ENCODE results near the gene PXDN. TPM values are rescaled to one million over a fixed set of nuclear protein-coding genes. Genes with fewer than 3 reads are reported as not detected.

PXDN gene
- total RNA-seq, 1 experiment from 2014 or later = 146 TPM

GRCh38 chr2:1652034-1652790 lies 92.1 kb downstream of the PXDN start:
- Mint-ChIP-seq H3K27ac (peak overlapping the region; percentile 47; the same call in 1 of the 2 replicates), H3K36me3 (peaks cover 51% of the 10 kb centered on the region), H3K27me3 (ENCODE audit: low read depth) (no peaks in the 10 kb centered on the region), H3K4me1 (no peaks in the 10 kb centered on the region; the same call in 1 of the 2 replicates), H3K4me3 (no peak overlapping the region), H3K9me3 (no peaks in the 10 kb centered on the region)
- ATAC-seq (no peak), DNase-seq (ENCODE audit: low spot score) (no peak)
- POLR2A ChIA-PET = interaction anchor here (0.6 kb wide), 2 partner anchors 389 to 1936 kb away, joined by 3 read pairs; no protein-coding TSS in a partner anchor
- CTCF ChIA-PET = interaction anchor here (0.5 to 0.7 kb wide), 3 partner anchors 61 to 1202 kb away, joined by 3 to 4 read pairs (median 3); no protein-coding TSS in a partner anchor
- no peak for TF ChIP-seq CBFB (CRISPR knock-in tag; IDR thresholded peaks at IDR 0.05; ENCODE audit: low read depth)
- no peak for TF ChIP-seq EMX1 (CRISPR knock-in tag; IDR thresholded peaks at IDR 0.05)
- no peak for TF ChIP-seq CTCF (IDR thresholded peaks at IDR 0.05)
- no peak for TF ChIP-seq PRDM15 (CRISPR knock-in tag; IDR thresholded peaks at IDR 0.05)
- TF ChIP-seq NFYB (CRISPR knock-in tag; conservative IDR thresholded peaks at IDR 0.05; ENCODE audit: low read depth) = no peak
- TF ChIP-seq TCF7 (CRISPR knock-in tag; IDR thresholded peaks at IDR 0.05; ENCODE audit: low read depth) = no peak
- no peak for TF ChIP-seq E2F4 (CRISPR knock-in tag; IDR thresholded peaks at IDR 0.05; ENCODE audit: borderline replicate concordance, low read depth)
- no peak for TF ChIP-seq ZNF121 (CRISPR knock-in tag; IDR thresholded peaks at IDR 0.05)
- TF ChIP-seq MYBL2 (CRISPR knock-in tag; IDR thresholded peaks at IDR 0.05) = no peak
- no peak for TF ChIP-seq TP53 (CRISPR knock-in tag; IDR thresholded peaks at IDR 0.05)
- no peak for TF ChIP-seq ETV6 (CRISPR knock-in tag; IDR thresholded peaks at IDR 0.05)
- TF ChIP-seq ZNF416 (CRISPR knock-in tag; IDR thresholded peaks at IDR 0.05) = no peak
- no peak for TF ChIP-seq SMAD3 (CRISPR knock-in tag; IDR thresholded peaks at IDR 0.05; ENCODE audit: borderline replicate concordance)
- TF ChIP-seq E2F5 (CRISPR knock-in tag; IDR thresholded peaks at IDR 0.05) = no peak
- TF ChIP-seq NFATC4 (CRISPR knock-in tag; IDR thresholded peaks at IDR 0.05) = no peak
- TF ChIP-seq ERG (CRISPR knock-in tag; IDR thresholded peaks at IDR 0.05) = no peak
- no peak for TF ChIP-seq ZNF423 (CRISPR knock-in tag; IDR thresholded peaks at IDR 0.05)
- no peak for TF ChIP-seq ZNF317 (CRISPR knock-in tag; IDR thresholded peaks at IDR 0.05; ENCODE audit: borderline replicate concordance, low read depth)
- TF ChIP-seq ZBTB43 (CRISPR knock-in tag; IDR thresholded peaks at IDR 0.05) = no peak
- no peak for TF ChIP-seq ZNF232 (CRISPR knock-in tag; IDR thresholded peaks at IDR 0.05)
